Right lung (tissue), 10 donors: ENCODE results near the gene FANCI. TPM values are rescaled to one million over a fixed set of nuclear protein-coding genes. Genes with fewer than 3 reads are reported as not detected.

Experiments
- DNase-seq, 2 donors: peaks; one replicate each; pipeline ENCODE4 v3.0.0-alpha.2; 2013
- long read RNA-seq, 8 donors: transcript quantifications; one replicate each; lab custom pipeline, GENCODE V29; 2026
- polyA plus RNA-seq, 5 donors: library from polyadenylated mRNA; unstranded; fragments of 120-200 nt; gene quantifications; one replicate each; pipeline versions ENCODE4 v1.2.1 to v1.2.3, GENCODE V29; 2013; ENCODE audit warnings: inconsistent platforms in 1 of 5, low replicate concordance in 1 of 5; ENCODE audit not compliant: insufficient read length in 5 of 5, insufficient read depth in 1 of 5

Gene FANCI
- 10 to 100 TPM; 20.1 to 61.1 (median 47.5) TPM for polyA plus RNA-seq
- long read RNA-seq, donor 1, partial matches to known transcripts, result 5 of 5 reads
- long read RNA-seq, donor 1, other reads (novel, unspliced or antisense), result 0 of 5 reads
- long read RNA-seq, donor 2, full-length matches to known transcripts, result 1 of 1 reads
- long read RNA-seq, donor 2, partial matches to known transcripts, result 0 of 1 reads
- long read RNA-seq, donor 2, other reads (novel, unspliced or antisense), result 0 of 1 reads
- long read RNA-seq, donor 3, result 0 reads
- long read RNA-seq, donor 4, result 0 reads
- long read RNA-seq, donor 5, full-length matches to known transcripts, result 1 of 1 reads
- long read RNA-seq, donor 5, partial matches to known transcripts, result 0 of 1 reads
- long read RNA-seq, donor 5, other reads (novel, unspliced or antisense), result 0 of 1 reads
- long read RNA-seq, donor 6, partial matches to known transcripts, result 0 of 1 reads
- long read RNA-seq, donor 6, other reads (novel, unspliced or antisense), result 0 of 1 reads
- long read RNA-seq, donor 7, result 0 reads
- long read RNA-seq, donor 8, partial matches to known transcripts, result 6 of 6 reads
- long read RNA-seq, donor 8, other reads (novel, unspliced or antisense), result 0 of 6 reads

GRCh38 chr15:89243691-89244573 is at the start of gene FANCI:
Gene FANCI (plus strand): TSS chr15:89243979. CDS start chr15:89247648, 3,669 bp downstream.
- DNase-seq, result peak; percentile 91 to 92

- DNase-seq, result no peak
These were observed 49.2 kb upstream of the FANCI start for GRCh38 chr15:89194608-89195007.

DNA sequence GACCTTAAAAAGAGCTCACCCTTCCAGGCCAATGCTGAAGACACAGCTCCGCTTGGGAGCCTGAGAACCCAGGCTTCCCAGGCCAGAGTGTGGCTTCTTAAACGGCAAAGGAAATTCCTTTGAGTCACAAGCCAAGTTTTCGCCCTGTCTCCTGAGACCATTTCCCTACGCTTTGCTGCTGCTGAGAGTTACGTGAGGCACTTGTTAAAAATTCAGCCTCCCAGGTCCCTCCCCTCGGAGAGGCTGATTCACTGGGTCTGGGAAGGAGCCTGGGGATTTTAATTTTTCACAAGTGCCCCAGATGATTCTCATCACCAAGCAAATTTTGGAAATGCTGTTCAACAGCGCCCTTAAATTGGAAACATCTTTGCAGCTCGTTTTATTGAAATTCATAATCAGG is 47.9 kb upstream of the FANCI start:
- no peak for DNase-seq

DNA sequence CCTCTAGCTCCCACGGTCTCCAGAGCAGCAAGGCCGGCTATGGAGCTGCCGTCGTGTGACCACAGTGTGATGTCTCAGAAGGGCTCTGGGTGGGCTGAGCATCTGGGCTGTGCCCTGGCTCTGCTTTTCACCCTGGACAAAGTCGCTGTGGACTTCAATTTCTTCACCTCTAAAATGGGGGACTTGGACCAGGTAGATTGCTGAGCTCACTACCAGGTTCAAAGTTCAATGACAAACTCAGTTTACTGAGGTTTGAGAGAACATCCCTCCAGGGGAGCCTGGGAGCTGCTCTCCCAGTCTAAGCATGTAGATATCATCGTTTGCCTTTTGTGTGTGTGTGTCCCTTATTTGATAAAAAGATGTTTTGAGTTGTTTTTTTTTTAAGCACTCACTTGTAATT is 47.5 kb upstream of the FANCI start:
- DNase-seq, result no peak

GRCh38 chr15:89196994-89197393 is 46.8 kb upstream of the FANCI start:
- DNase-seq, result peak in 1 of 2 donors; percentile 18

DNA sequence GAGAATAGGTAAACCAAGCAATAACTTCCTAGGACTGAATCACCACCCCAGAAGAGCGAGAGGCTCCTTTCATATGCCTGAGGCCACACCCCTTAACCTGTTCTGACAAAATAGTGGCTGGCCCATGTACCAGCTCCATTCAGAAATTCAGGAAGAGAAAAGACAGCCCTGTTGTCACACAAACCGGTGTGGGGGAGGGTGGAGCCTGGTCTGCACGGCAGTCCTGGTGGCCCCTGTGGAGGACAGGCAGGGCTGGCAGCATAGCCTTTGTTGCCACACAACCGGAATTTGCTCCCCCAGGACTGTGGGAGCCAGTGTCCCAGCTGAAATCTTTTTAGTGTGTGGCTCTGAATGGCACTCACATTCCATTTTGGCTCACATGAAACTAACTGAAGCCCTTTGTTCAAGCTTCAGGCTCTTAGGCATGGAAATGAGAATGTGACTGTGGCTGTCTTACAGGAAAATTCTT is 46.2 kb upstream of the FANCI start:
- DNase-seq, result peak; percentile 26 to 37

DNA sequence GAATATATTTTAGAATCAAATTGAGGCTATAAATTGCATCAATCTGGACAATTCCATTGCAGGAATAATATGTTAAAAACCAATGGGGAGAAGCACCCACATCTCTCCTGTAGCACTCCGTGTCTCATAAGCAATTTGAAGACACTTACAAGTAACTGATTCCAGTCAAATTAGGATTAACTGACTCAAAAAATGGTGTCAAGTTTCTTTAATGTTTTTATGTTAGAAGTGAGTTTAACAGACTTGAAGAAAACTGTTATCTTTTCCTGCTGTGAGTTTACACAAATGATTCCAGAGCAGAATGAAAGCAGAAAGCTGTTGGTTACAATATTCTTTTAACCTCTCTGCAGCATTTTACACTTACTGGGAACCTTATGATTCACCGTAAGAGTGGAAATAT is 45.6 kb upstream of the FANCI start:
- no peak for DNase-seq

DNA sequence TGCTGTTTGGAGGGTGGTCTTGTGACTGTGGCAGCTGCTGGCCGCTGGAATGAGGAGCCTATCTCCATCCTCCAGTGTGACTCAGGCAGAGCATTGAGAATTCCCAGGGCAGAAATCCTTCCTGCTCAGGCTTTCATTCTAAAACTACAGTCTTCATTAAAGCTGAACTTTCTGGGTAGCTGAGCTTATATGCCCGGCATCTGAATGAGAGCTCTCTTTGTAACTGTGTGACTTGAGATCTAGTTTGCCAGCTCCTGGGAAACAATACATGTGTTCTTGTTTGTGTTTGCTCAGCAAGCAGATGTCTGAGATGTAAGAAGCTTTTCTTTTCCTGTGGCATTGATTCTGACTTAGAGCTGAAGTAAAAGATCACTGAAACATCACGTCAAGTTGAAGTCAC is 44.8 kb upstream of the FANCI start:
- no peak for DNase-seq

DNA sequence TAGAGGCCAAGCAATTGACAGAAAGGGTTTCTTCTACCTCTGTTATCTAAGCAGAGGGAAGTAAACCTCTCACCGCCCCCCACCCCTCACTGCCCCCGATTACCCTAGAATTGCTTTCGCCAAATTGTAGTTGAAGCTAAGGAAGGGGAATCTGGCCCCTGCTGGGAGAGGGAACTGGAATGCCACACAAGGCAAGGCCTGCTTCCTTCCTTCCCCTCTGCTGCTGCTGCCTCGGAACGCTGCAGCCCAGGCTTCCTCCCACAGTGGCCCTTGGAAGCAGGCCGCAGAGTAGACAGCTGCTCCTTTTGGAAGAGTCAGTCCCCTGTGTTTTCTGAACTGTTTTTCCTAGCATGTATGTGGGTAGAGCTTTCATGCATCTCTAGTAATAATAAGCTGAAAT is 44.0 kb upstream of the FANCI start:
- no peak for DNase-seq

DNA sequence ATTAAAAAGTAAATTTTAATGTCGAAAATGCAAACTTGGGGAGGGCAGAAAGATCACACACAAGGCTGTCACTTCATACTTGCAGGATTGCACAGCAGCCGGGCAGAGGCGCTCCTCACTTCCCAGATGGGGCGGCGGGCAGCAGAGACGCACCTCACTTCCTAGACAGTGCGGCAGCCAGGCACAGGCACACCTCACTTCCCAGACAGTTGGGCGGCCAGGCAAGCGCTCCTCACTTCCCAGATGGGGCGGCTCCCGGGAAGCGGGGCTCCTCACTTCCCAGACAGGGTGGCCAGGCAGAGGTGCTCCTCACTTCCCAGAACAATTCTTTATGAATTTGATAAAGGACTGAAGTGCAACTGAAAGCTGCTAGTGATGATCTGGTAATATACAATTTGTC is 43.6 kb upstream of the FANCI start:
- no peak for DNase-seq

DNA sequence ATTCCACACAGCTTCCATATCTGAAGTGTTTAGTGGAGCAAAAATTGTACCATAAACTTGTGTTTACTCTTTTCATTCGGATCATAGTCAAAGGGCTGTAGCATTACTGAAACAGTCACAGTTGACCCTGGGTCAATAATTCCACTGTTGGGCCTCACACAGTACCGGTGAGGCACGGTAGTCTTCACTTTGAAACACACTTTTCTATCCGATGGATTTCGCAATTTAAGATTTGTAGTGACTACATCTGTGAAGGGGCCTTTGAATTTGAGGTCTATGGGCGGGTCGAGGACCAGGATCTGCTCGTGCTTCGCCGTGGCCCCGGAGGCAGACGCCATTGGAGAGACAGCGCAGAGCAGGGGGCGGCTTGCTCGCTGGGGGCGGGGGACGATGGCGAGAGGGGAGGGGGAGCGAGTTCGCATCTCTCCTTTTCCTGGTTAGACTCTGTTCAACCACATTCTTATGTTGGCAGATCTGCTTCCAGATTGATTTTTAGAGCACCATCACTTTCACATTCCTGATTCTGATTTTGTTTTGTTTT is 42.2 kb upstream of the FANCI start:
- no peak for DNase-seq

DNA sequence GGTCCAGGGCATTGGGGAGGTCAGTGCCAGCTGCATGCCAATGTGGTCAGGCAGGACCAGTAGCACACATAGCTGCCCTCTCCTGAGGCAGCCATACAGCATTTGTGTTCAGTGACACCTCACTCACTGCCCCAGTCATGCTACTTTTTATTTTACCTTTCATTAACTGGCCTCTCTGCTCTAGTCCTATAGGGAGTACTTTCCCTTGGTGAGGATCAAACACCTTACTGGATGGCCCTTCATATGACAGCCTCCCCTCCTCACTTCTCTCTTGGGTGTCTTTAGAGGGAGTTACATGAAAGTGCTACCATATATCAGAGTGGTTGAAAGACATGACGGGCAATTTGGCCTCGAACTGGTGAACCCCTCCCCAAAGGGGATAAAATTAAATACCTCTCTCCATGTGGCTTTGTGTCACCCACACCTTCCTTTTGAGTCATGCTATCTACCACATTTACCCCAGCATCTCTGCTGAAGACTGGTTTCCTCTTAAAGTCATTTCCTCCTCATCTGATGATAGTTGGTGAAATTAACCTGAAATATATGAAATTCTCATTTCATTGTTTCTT is 40.0 kb upstream of the FANCI start:
- DNase-seq, result no peak

DNA sequence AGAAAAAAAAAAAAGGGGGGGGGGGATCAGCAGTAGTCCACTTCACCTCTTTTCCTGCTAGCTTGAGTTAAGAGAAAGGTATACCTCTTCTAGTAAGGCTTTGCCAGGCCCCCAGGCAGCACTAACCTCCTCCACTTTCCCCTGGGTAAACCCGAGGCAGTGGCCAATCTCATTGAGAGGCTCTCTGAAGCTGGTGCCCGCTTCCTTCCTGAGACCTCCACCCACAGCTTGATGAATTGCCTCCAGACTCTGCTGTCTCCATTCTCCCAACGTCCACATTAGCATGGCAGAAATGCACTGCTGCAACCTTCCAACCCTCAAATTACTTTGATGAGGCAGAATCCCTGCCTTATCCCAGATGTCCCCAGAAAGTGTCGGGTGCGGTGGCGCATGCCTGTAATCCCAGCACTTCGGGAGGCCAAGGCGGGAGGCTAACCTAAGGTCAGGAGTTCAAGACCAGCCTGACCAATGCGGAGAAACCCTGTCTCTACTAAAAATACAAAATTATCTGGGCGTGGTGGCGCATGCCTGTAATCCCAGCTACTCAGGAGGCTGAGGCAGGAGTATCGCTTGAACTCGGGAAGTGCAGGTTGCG is 37.7 kb upstream of the FANCI start:
- DNase-seq, result no peak

GRCh38 chr15:89206908-89207331 is 36.9 kb upstream of the FANCI start:
- peak in 1 of 2 donors; percentile 42 for DNase-seq

GRCh38 chr15:89208256-89208655 is 35.5 kb upstream of the FANCI start:
- no peak for DNase-seq

GRCh38 chr15:89209057-89209456 is 34.7 kb upstream of the FANCI start:
- DNase-seq, result no peak

DNA sequence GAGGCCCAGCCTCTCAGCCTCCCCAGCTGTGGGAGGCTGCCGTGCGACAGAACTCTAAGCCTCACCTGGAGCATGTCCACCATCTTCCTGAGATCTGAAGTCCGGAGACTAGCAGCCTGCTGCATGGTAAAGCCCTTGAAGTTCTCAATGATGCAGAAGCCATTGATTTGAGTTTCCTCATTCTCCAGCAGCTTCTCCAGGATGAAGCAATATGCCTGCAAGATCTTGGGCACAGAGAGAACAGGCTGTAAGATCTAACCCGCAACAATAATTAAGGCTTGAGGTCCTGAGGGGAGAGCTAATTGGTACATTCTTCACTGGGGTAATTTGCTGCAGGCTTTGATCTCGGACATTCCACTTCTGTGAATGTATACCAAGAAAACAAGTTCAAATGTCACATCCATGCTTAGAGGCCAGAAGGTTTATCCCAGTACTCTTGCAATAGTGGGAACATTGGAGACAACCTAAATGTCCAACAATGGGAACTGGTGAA is 32.1 kb upstream of the FANCI start:
- DNase-seq, result no peak

DNA sequence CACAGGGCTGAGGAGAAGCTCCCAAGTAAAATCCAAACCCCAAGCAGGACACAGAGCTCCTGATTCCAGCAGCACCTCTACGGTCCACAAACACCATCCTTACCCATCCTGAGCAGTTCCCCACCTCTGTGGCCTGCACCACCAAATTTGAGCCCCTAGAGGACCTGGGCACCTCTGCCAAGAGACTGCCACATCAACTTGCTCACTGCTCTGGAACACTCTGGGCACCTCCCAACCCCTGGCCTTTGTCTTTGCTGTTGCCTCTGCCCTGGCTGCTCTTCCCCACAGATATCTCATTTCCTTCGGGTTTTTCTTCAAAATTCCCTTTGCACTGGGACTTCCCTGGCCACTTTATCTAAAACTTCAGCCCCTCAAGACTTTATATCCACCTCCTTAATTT is 28.2 kb upstream of the FANCI start:
- DNase-seq, result no peak

DNA sequence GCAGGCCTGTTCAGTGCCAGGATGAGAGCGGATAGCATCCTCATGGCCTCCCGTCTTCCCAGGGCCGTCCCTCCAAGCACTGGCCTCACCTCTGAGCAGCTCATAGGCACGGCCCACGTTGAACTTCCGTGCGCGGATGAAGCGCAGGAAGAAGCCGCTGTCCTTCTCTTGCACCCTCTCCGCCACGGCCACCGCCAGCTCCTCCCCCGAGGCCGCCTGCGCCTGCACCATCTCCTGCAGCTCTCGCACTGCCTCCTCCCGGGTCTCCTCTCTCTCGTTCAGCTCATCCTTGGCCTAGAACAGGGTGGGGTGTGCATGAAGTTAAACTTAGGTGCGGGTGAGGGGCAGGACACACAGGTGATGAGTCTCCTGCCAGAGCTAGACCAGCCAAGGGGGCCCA is 26.7 kb upstream of the FANCI start:
- no peak for DNase-seq

GRCh38 chr15:89217686-89218376 is 25.9 kb upstream of the FANCI start:
- no peak for DNase-seq
